Liver (tissue), 9 donors: ENCODE results near the gene TTC24. TPM values are rescaled to one million over a fixed set of nuclear protein-coding genes. Genes with fewer than 3 reads are reported as not detected.

Source experiments
- DNase-seq: peaks from one replicate; pipeline ENCODE4 v3.0.0-alpha.2; 2017; ENCODE audit warnings: low spot score
- H3K27ac ChIP-seq, 2 donors: one replicate each; pipeline ENCODE4 v1.7.0; 2013; ENCODE audit warnings: inconsistent platforms in 2 of 2, low read length in 2 of 2, control low read depth in 1 of 2, low read depth in 1 of 2, mild to moderate bottlenecking in 1 of 2
- H3K27me3 ChIP-seq, 4 donors: one replicate each; pipeline versions ENCODE4 v1.6.1 to v1.7.0; 2013; ENCODE audit warnings: low read length in 3 of 4, inconsistent platforms in 1 of 4, mild to moderate bottlenecking in 1 of 4, moderate library complexity in 1 of 4; ENCODE audit not compliant: control insufficient read depth in 4 of 4, insufficient read depth in 4 of 4
- H3K36me3 ChIP-seq, 4 donors: one replicate each; pipeline versions ENCODE4 v1.6.1 to v1.7.0; 2013; ENCODE audit warnings: low read length in 3 of 4, mild to moderate bottlenecking in 3 of 4, low read depth in 1 of 4, moderate library complexity in 1 of 4; ENCODE audit not compliant: control insufficient read depth in 4 of 4, insufficient read depth in 3 of 4
- H3K4me1 ChIP-seq, 4 donors: one replicate each; pipeline versions ENCODE4 v1.6.1 to v1.7.0; 2013; ENCODE audit warnings: low read length in 3 of 4, mild to moderate bottlenecking in 3 of 4, moderate library complexity in 1 of 4; ENCODE audit not compliant: control insufficient read depth in 4 of 4, insufficient read depth in 4 of 4
- H3K4me3 ChIP-seq, 3 donors: one replicate each; pipeline versions ENCODE4 v1.6.1 to v1.7.0; 2013; ENCODE audit warnings: low read length in 3 of 3, control low read depth in 1 of 3, low read depth in 1 of 3, mild to moderate bottlenecking in 1 of 3
- H3K9ac ChIP-seq, 2 donors: one replicate each; pipeline ENCODE4 v1.7.0; 2013; ENCODE audit warnings: low read length in 2 of 2, mild to moderate bottlenecking in 2 of 2, moderate library complexity in 2 of 2, control low read depth in 1 of 2, low read depth in 1 of 2
- H3K9me3 ChIP-seq, 4 donors: one replicate each; pipeline versions ENCODE4 v1.6.1 to v1.7.0; 2013; ENCODE audit warnings: low read length in 3 of 4; ENCODE audit not compliant: control insufficient read depth in 4 of 4
- ATF3 ChIP-seq: IDR thresholded peaks from 2 replicates; pipeline ENCODE4 v1.6.1; 2016; ENCODE audit warnings: antibody characterized with exemption
- EGR1 ChIP-seq, 2 donors: IDR thresholded peaks; 2 replicates each; pipeline ENCODE4 v1.6.1; 2016 to 2018; ENCODE audit warnings: antibody characterized with exemption in 2 of 2, low read depth in 2 of 2
- FOXA1 ChIP-seq: IDR thresholded peaks from 2 replicates; pipeline ENCODE4 v1.6.1; 2016; ENCODE audit warnings: antibody characterized with exemption
- FOXA2 ChIP-seq: IDR thresholded peaks from 2 replicates; pipeline ENCODE4 v1.6.1; 2016; ENCODE audit warnings: antibody characterized with exemption
- GABPA ChIP-seq, 2 donors: IDR thresholded peaks in 1 of 2; conservative IDR thresholded peaks in 1 of 2; 2 replicates each; pipeline ENCODE4 v1.6.1; 2016; ENCODE audit warnings: antibody characterized with exemption in 2 of 2, mild to moderate bottlenecking in 1 of 2, moderate library complexity in 1 of 2
- HNF4A ChIP-seq, 2 donors: conservative IDR thresholded peaks; 2 replicates each; pipeline ENCODE4 v1.6.1; 2016; ENCODE audit warnings: antibody characterized with exemption in 2 of 2, mild to moderate bottlenecking in 2 of 2
- HNF4G ChIP-seq: IDR thresholded peaks from 2 replicates; pipeline ENCODE4 v1.6.1; 2016; ENCODE audit warnings: antibody characterized with exemption
- JUND ChIP-seq, 2 donors: IDR thresholded peaks; 2 replicates each; pipeline ENCODE4 v1.6.1; 2016; ENCODE audit warnings: antibody characterized with exemption in 2 of 2
- MAX ChIP-seq: IDR thresholded peaks from 2 replicates; pipeline ENCODE4 v1.6.1; 2016; ENCODE audit warnings: antibody characterized with exemption
- NR2F2 ChIP-seq: IDR thresholded peaks from 2 replicates; pipeline ENCODE4 v1.6.1; 2016; ENCODE audit warnings: antibody characterized with exemption
- RAD21 ChIP-seq, 2 donors: IDR thresholded peaks; 2 replicates each; pipeline ENCODE4 v1.6.1; 2016; ENCODE audit warnings: antibody characterized with exemption in 2 of 2, mild to moderate bottlenecking in 2 of 2
- REST ChIP-seq: IDR thresholded peaks from 2 replicates; pipeline ENCODE4 v1.6.1; 2016; ENCODE audit warnings: antibody characterized with exemption, mild to moderate bottlenecking
- RXRA ChIP-seq, 2 donors: IDR thresholded peaks; 2 replicates each; pipeline ENCODE4 v1.6.1; 2017 to 2018; ENCODE audit warnings: antibody characterized with exemption in 2 of 2, mild to moderate bottlenecking in 1 of 2
- SP1 ChIP-seq: IDR thresholded peaks from 2 replicates; pipeline ENCODE4 v1.6.1; 2018; ENCODE audit warnings: antibody characterized with exemption, mild to moderate bottlenecking
- TAF1 ChIP-seq: conservative IDR thresholded peaks from 2 replicates; pipeline ENCODE4 v1.6.1; 2016; ENCODE audit warnings: antibody characterized with exemption, mild to moderate bottlenecking
- YY1 ChIP-seq: IDR thresholded peaks from 2 replicates; pipeline ENCODE4 v1.6.1; 2016; ENCODE audit warnings: antibody characterized with exemption, mild to moderate bottlenecking
- ZBTB33 ChIP-seq: IDR thresholded peaks from 2 replicates; pipeline ENCODE4 v1.6.1; 2016; ENCODE audit warnings: antibody characterized with exemption
- WGBS: extraction: QIAGEN DNeasy Blood & Tissue Kit; methylation state at CpG from one replicate; pipeline ENCODE4 v1.1.7; 2013; 5-methylcytosine and 5-hydroxymethylcytosine counted together
- polyA plus RNA-seq, 2 donors: library from polyadenylated mRNA; stranded (reverse) in 1 of 2; unstranded in 1 of 2; fragments of 200-250 nt in 1 of 2; fragments of >200 nt in 1 of 2; fragmentation: Nextera tagmentation in 1 of 2; extraction: Ambion mirVana in 1 of 2; gene quantifications; one replicate each; pipeline versions ENCODE4 v1.2.1 to v1.2.3, GENCODE V29; 2013 to 2015
- total RNA-seq, 2 donors: library from RNA; depleted of rRNA; stranded (reverse); fragments of >200 nt; gene quantifications; one replicate each; pipeline ENCODE4 v1.2.3, GENCODE V29; 2014
- donor health status: healthy.
- donor health status: healthy.
- donor health status: healthy.
- donor health status: healthy.
- donor health status: healthy.

The TTC24 gene
- total and polyA plus RNA-seq, 4 donors: 0.08 to 0.14 (median 0.10) TPM; not detected in 1

GRCh38 chr1:156538711-156539440, 40.6 kb upstream of the TTC24 start:
- 93% methylated on average over 10 of the region's 10 CpGs for WGBS

More at GRCh38 chr1:156538711-156539440, 40.6 kb upstream of the TTC24 start:
- H3K4me3 ChIP-seq: no peak overlapping the region
- no peaks in the 10 kb centered on the region for H3K9me3 ChIP-seq
- no peaks in the 10 kb centered on the region for H3K27me3 ChIP-seq
- no peak for DNase-seq
- H3K36me3 ChIP-seq: peaks cover 0 to 2% (median 0%) of the 10 kb centered on the region in 4 donors
- TF ChIP-seq TAF1: no peak
- no peak for TF ChIP-seq RAD21 (IDR thresholded peaks at IDR 0.05)
- no peak for TF ChIP-seq HNF4A (conservative IDR thresholded peaks at IDR 0.05)
- no peak for TF ChIP-seq JUND (IDR thresholded peaks at IDR 0.05)
- TF ChIP-seq FOXA1: no peak
- no peak for TF ChIP-seq SP1
- TF ChIP-seq YY1: no peak
- TF ChIP-seq GABPA (IDR thresholded peaks at IDR 0.05 in 1 of 2, conservative IDR thresholded peaks at IDR 0.05 in 1 of 2): no peak
- no peak for TF ChIP-seq REST
- no peak for TF ChIP-seq RXRA (IDR thresholded peaks at IDR 0.05)
- TF ChIP-seq ZBTB33: no peak
- TF ChIP-seq NR2F2: no peak
- no peak for TF ChIP-seq FOXA2
- TF ChIP-seq MAX: no peak
- TF ChIP-seq ATF3: no peak
- no peak for TF ChIP-seq HNF4G
- TF ChIP-seq EGR1 (IDR thresholded peaks at IDR 0.05; ENCODE audit: low read depth in 2 of 2): no peak
- no peak overlapping the region for H3K9ac ChIP-seq
- H3K4me1 ChIP-seq: no peaks in the 10 kb centered on the region
- H3K27ac ChIP-seq: no peak overlapping the region
